Measurements from ENCODE around the gene KDM2B. TPM values are rescaled to one million over a fixed set of nuclear protein-coding genes. Genes with fewer than 3 reads are reported as not detected.
"Not testable (repeated sequence)": the region's sequence is repeated elsewhere in the genome, so short reads cannot be mapped to it uniquely, and the experiment has no call there.

Gene KDM2B
- total RNA-seq, 1 donor from 2014 or later: 29.2 TPM

DNA sequence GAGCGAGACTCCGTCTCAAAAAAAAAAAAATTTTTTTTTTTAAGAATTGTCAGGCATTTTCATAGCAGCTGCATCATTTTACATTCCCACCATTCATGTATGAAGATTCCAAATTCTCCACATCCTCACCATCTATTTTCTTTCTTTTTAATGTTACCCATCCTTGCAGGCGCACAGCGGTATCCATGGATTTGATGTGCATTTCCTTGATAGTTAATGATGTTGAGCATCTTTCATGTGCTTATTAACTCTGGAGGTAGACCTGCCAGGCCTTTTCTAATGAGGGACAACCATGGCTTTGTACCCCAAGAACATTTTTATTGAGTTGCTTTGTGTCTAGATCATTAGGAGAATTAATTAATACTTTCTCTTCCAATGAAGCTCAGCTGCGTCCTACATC is 182.5 kb downstream of the KDM2B start:
- no peak for DNase-seq (ENCODE audit: extremely low read depth, low read depth, low spot score)

DNA sequence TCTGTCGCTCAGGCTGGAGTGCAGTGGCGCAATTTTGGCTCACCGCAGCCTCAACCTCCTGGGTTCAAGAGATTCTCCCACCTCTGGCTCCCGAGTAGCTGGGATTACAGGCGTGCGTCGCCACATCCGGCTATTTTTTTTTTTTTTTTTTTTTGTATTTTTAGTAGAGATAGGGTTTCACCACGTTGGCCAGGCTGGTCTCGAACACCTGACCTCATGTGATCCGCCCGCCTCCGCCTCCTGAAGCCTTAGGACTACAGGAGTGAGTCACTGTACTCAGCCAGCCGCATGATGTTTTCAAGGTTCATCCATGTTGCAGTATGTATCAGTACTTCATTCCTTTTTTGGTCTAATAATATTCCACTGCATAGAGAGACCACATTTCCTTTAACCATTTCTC is 183.3 kb downstream of the KDM2B start:
- DNase-seq (ENCODE audit: extremely low read depth, low read depth, low spot score): no peak

DNA sequence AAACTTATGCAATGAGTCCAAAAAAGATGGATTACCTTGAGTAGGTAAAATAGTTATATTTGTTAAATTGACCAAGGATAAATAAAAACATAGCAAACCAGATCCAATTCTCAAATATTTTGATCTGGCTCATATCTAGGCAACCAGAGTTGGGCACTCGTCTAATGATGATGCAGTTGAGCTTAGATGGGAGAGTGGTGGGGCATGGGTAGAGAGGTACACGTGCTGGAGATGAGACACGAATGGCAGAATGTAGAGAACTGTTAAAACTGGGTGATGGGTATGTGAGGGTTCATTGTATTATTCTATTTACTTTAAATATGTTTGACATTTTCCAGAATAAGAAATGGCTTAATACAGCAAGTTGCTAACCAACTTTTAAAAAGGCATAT is 188.5 kb downstream of the KDM2B start:
- DNase-seq (ENCODE audit: extremely low read depth, low read depth, low spot score): no peak

DNA sequence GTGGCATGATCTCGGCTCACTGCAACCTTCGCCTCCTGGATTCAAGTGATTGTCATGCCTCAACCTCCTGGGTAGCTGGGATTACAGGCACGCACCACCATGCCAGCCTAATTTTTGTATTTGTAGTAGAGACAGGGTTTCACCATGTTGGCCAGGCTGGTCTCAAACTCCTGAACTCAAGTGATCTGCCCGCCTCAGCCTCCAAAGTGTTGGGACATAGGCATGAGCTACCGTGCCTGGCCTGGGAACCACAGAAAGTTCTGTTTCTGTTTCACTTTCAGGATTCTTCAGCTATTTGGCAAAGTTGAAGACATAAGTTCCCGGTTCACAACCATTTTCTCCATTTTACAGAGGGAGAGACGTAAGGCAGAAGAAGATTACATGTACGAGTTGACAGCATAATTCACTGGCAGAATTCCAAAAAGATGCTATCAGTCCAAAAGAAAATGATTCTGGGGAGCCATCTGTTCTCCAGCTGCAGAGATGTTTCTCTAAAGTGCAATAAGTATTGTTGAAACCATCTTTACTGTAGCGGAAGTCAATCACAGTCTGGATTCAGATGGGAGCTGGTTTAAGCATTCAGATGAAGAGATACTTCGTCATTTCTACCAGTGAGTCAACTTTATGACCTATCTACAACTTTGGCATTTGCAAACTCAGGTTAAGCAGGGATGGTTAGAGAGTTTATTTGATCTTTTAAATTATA is 189.1 kb downstream of the KDM2B start:
- no peak for DNase-seq (ENCODE audit: extremely low read depth, low read depth, low spot score)

DNA sequence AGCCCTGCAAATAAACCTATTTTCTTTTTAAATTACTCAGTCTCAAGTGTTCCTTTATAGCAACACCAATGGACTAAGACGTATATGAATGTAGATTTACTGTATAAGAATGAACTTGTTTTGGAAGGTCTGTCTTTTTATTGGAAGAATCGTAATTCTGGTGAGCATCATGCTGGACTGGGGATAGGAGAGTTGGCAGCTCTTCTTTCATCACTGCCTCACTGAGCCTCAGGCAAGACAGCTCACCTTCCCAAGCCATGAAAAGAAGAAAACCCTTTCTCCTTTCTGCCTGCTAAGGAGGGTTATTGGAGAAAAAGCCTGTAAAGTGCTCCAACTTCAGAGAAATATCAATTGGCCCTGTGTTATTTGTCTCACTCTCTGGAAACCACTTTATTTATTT is 190.0 kb downstream of the KDM2B start:
- DNase-seq (ENCODE audit: extremely low read depth, low read depth, low spot score): no peak

DNA sequence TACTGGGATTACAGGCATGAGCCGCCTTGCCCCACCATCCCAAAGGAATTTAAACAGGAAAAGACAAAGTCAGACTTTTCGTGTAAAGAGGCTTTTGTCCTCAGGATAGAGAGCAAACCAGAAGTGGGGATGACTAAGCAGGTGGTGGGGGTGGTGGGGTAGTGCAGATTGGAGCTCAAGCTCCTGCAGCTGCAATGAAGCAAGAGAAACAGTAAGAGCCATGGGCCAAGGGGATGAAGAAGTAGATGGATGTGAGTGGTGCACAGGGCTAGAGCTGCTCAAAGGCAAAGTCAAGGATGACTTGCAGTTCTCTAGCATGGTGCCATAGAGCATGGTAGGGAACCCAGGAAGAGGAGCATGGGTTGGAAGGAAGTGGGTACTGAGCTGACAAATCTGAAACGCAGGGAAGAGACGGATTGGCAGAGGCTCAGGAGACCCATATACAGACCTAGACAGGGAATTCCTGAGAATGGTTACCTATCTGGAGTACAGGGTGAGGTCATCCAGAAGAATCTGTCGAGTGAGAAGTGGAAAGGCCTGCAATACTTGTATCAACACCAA is 192.3 kb downstream of the KDM2B start:
- peak; percentile 36 for DNase-seq (ENCODE audit: extremely low read depth, low read depth, low spot score)

DNA sequence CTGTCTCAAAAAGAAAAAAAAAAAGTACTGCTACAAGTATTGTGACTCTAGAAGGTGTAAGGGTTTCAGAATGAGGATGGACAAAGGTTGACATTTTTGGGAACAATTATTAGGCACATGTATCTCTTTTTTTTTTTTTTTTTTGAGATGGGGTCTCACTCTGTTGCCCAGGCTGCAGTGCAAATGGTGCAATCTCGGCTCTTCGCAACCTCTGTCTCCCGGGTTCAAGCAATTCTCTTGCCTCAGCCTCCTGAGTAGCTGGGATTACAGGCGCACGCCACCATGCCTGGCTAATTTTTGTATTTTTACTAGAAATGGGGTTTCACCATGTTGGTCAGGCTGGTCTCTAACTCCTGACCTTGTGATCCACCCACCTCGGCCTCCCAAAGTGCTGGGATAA is 195.9 kb downstream of the KDM2B start:
- not testable (repeated sequence) for DNase-seq (ENCODE audit: extremely low read depth, low read depth, low spot score)

DNA sequence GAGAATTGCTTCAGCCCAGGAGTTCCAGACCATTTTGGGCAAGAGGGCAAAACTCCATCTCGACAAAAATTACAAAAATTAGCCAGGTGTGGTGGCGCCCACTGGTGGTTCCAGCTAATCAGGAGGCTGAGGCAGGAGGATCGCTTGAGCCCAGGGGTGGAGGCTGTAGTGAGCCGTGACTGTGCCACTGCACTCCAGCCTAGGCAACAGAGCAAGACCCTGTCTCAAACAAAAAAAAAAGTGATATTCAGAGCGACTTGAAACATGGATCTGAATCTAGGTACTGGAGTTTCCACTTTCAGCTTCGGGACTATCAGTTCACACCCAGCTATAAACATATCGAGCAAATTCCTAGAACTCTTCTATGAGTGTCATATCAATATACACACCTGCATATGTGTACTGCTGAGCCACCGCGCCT is 197.2 kb downstream of the KDM2B start:
- no peak for DNase-seq (ENCODE audit: extremely low read depth, low read depth, low spot score)

DNA sequence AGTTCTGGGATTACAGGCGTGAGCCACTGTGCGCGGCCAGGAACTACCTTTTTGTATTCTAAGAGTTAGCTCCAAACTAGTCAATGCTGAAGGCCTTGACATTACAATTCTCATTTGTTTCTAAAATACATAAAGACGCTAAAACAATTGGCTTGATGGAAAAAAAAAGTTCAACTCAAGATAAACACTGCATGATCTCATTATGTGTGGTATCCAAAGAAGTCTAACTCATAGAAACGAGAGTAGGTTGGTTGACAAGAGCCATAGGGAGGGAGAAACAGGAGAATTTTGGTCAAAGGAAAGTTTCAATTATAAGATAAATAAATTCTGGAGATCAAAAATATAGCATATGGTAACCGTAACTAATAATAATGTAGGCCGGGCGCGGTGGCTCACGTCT is 200.9 kb downstream of the KDM2B start:
- DNase-seq (ENCODE audit: extremely low read depth, low read depth, low spot score): no peak

Other genes starting within 250 kb of the KDM2B start
- gene ANAPC5, start 228.6 kb downstream of the KDM2B start, total RNA-seq: 96.8 and 114 TPM in 2 replicates
- gene RNF34, start 180.9 kb downstream of the KDM2B start, total RNA-seq: 49.4 and 50.7 TPM in 2 replicates
- 29.7 and 37.4 TPM in 2 replicates for gene ORAI1, start 45.5 kb upstream of the KDM2B start, total RNA-seq
- gene MORN3, start 88.6 kb upstream of the KDM2B start, total RNA-seq: 0.73 and 0.88 TPM in 2 replicates
- 12.2 and 13.7 TPM in 2 replicates for gene TMEM120B, start 131.7 kb upstream of the KDM2B start, total RNA-seq
- 26.1 and 50.7 TPM in 2 replicates for gene RHOF, start 212.7 kb upstream of the KDM2B start, total RNA-seq
- gene SETD1B, start 223.0 kb upstream of the KDM2B start, total RNA-seq: 7.1 and 15.2 TPM in 2 replicates

All from glomerular endothelial cell (primary cell).